Choroid plexus epithelial cell (primary cell): Measurements from ENCODE around the gene PLD4.
"Not testable (repeated sequence)": the region's sequence is repeated elsewhere in the genome, so short reads cannot be mapped to it uniquely, and the experiment has no call there.

ENCODE experiments used
- DNase-seq: peaks from one replicate; pipeline ENCODE4 v3.0.0-alpha.2; 2010; ENCODE audit warnings: low read depth
- H3K4me3 ChIP-seq: 2 replicates; pipeline ENCODE4 v1.5.1; 2011; ENCODE audit warnings: low read depth, mild to moderate bottlenecking, control low read depth, low read length, moderate library complexity
- CTCF ChIP-seq: conservative IDR thresholded peaks from 2 replicates; pipeline ENCODE4 v1.5.1; 2011; ENCODE audit warnings: low read depth, mild to moderate bottlenecking, control low read depth, inconsistent platforms, low read length, moderate library complexity

Gene PLD4

GRCh38 chr14:104950021-104950420 is 25.3 kb downstream of the PLD4 start:
- TF ChIP-seq CTCF: no peak
- no peak for DNase-seq
- H3K4me3 ChIP-seq: no peak overlapping the region

DNA sequence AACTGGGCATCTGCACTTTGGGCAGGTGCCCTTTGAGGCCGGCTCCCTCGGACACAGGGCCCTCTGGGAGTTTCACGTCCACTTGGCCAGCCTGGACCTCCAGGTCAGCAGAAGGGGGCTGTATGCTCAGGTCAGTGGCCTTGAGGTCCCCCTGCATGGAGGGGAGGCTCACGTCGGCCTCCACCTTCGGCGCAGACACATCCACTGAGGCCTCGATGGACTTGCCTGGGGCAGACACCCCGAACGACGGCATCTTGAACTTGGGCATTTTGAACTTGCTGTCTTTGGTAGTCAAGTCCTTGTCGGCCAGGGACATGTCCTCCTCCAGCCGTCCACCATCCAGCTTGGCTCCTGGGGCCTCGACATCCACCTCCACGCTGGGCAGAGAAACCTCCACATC is 26.0 kb downstream of the PLD4 start:
- H3K4me3 ChIP-seq, DNase-seq: not testable (repeated sequence)

DNA sequence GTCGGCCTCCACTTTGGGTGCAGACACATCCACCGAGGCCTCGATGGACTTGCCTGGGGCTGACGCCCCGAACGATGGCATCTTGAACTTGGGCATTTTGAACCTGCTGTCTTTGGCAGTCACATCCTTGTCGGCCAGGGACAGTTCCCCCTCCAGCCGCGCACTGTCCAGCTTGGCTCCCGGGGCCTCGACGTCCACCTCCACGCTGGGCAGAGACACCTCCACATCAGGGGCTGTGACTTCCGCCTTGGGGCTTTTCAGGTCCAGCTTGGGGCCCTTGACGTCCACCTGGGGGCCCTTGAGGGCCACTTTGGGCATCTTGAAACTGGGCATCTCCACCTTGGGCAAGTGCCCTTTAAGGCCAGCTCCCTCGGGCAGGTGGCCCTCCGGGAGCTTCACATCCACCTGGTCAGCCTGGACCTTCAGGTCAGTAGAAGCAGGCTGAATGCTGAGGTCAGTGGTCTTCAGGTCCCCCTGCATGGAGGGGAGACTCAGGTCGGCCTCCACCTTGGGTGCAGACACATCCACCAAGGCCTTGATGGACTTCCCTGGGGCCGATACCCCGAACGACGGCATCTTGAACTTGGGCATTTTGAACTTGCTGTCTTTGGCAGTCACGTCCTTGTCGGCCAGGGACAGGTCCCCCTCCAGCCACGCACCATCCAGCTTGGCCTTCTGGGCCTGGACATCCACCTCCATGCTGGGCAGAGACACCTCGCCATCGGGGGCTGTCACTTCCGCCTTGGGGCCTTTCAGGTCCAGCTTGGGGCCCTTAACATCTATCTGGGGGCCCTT is 27.4 kb downstream of the PLD4 start:
- not testable (repeated sequence) for H3K4me3 ChIP-seq, DNase-seq

DNA sequence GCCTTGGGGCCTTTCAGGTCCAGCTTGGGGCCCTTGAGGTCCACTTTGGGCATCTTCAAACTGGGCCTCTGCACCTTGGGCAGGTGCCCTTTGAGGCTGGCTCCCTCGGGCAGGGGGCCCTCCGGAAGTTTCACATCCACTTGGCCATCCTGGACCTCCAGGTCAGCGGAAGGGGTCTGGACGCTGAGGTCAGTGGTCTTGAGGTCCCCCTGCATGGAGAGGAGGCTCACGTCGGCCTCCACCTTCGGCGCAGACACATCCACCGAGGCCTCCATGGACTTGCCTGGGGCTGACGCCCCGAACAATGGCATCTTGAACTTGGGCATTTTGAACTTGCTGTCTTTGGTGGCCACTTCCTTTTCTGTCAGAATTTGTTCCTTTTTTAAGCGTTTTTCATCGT is 28.4 kb downstream of the PLD4 start:
- H3K4me3 ChIP-seq: no peak overlapping the region
- no peak for DNase-seq
- TF ChIP-seq CTCF: no peak

DNA sequence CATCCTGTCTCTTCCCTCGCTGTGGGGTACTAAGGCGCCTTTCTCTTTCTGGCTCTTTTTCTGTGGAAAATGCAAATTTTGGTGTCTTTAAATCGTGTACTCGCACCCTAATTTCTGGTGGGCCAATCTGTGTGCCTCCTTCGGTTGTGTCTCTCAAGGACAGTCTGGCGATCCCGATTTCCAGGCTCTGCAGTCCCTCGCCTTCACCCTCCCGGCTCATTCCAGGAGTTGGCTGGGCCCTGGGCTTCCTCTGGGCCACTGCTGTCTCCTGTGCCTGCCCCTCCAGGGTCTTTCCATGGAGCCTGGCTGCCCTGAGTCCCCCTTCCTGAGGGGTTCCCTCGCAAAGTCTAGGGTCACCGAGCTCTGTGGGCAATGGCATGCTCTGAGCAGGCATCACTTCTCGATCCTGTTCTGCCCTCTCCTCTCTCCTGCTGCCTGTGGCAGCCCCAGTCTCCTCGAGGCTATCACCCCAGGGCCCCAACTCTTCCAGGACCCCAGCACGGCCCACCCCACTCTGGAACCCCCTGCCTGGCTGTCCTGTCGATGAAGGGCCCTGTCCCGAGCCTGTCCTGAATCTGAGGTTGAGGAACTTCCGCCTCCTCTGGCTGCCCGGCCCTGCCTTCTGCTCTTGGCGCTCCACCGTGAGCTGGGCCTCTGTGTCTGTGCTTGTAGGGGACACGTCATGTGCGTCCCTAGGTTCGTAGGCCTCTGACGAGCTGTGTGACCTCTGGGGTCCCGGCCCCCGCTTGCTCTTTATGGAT is 29.4 kb downstream of the PLD4 start:
- no peak for DNase-seq
- TF ChIP-seq CTCF: no peak
- no peak overlapping the region for H3K4me3 ChIP-seq

DNA sequence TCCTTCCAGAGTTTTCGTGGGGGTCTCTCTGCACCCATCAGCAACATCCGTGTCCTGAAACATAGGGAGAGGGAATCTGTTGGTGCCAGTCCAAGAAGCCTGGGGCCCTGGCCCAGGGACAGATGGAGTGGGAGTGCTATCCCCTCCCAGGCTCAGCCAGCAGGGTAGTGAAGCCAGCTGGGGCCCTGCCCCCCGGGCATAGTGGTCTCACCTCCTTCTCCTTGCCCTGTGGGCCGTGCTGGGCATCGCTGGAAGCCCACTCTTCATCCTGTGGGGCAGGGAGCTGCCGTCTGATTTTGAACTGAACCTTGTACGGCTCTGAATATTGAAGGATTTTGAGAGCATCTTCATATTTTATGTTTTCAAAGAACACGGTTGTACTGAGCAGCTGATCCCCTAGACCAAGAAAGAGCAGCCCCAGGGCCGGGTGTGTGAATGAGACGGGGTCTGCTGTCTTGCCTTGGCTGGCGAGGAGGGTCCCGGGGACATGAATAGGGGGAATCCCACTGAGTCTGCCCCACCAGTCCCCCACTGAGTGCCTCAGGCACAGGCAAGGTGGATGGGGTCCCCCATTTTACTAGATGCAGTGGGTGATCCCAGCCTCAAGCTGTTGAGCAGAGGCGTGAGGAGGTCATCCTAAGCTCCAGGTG is 30.2 kb downstream of the PLD4 start:
- TF ChIP-seq CTCF: no peak
- no peak overlapping the region for H3K4me3 ChIP-seq
- no peak for DNase-seq

DNA sequence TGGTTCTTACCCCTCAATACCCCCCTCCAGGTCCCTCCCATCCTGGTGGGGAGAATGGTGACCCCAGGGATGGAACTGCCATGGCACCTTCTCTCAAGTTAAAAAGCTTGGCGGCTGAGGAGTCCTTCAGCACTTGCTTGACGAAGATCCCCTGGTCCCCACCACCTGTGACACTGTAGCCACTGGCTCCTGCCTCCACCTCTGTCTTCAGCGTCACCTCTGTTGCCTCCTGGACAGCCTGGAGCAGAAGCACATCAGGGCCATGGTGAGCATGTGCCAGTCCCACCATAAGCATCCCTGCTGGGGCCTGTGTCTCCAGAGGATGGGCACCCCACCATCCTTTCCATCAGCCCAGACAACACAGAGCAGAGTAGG is 30.7 kb downstream of the PLD4 start:
- H3K4me3 ChIP-seq: no peak overlapping the region
- TF ChIP-seq CTCF: no peak
- DNase-seq: no peak
